GM12864 (cell line): ENCODE results near the gene TBCB.

Experiments used
- DNase-seq: peaks from one replicate; pipeline ENCODE4 v3.0.0-alpha.2; 2011; ENCODE audit warnings: low read depth
- H3K4me3 ChIP-seq: 2 replicates; pipeline ENCODE4 v1.5.1; 2011; ENCODE audit warnings: mild to moderate bottlenecking, low read depth, low read length, control low read depth
- CTCF ChIP-seq: IDR thresholded peaks from 2 replicates; pipeline ENCODE4 v1.5.1; 2011; ENCODE audit warnings: low read depth, mild to moderate bottlenecking, moderate library complexity, low read length, control low read depth, inconsistent platforms; ENCODE audit errors: missing control alignments

The TBCB gene

GRCh38 chr19:36110487-36111199, 4.6 kb upstream of the TBCB start, which contains the start of gene OVOL3:
Gene OVOL3 (plus strand): TSS chr19:36111143. CDS start chr19:36111203, 60 bp downstream.
- TF ChIP-seq CTCF: no peak
- no peak for DNase-seq
- H3K4me3 ChIP-seq: no peak within 1 kb of the TSS

- DNase-seq: no peak
- no peak overlapping the region for H3K4me3 ChIP-seq
- TF ChIP-seq CTCF: no peak
Measured at GRCh38 chr19:36111200-36111539, 4.1 kb upstream of the TBCB start.

- no peak for TF ChIP-seq CTCF
- H3K4me3 ChIP-seq: no peak overlapping the region
- DNase-seq: no peak
Measured at GRCh38 chr19:36112678-36113077, 2.6 kb upstream of the TBCB start.

GRCh38 chr19:36113425-36113824, 1.8 kb upstream of the TBCB start:
- peak overlapping the region; percentile 69 for H3K4me3 ChIP-seq
- no peak for TF ChIP-seq CTCF
- no peak for DNase-seq

GRCh38 chr19:36113894-36114720, 1.2 kb upstream of the TBCB start:
- no peak for DNase-seq
- H3K4me3 ChIP-seq: peak overlapping the region; percentile 69
- peak; percentile 25 for TF ChIP-seq CTCF

- no peak for TF ChIP-seq CTCF
- peak within 1 kb of the TSS; percentile 69 for H3K4me3 ChIP-seq
- DNase-seq: peak; percentile 99
Measured at GRCh38 chr19:36114721-36115452, 381 bp upstream of the TBCB start, which contains the start of gene POLR2I. Gene POLR2I (minus strand): TSS chr19:36114875. CDS start chr19:36114856, 19 bp downstream.
